ENCODE results near the gene ADAP1.

Gene ADAP1

DNA sequence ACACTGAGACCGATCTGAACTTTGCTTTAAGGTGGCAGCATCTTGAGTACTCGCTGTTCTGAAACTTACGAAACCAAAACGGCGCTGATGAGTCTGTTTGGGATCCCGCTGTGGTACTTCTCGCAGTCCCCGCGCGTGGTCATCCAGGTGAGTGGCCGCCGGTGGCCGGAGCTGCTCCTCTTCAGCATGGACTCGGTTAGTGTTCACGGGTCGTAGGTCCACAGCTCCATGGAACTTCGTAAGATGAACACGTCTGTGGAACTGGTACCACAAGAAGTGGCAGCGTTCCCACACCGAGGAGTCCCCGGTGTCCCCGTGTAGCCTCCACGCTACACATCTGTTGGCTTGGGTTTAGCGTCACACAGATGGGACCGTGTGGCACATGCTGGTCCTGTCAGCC lies 88.6 kb downstream of the ADAP1 start:
- TF ChIP-seq, protein P1, sequence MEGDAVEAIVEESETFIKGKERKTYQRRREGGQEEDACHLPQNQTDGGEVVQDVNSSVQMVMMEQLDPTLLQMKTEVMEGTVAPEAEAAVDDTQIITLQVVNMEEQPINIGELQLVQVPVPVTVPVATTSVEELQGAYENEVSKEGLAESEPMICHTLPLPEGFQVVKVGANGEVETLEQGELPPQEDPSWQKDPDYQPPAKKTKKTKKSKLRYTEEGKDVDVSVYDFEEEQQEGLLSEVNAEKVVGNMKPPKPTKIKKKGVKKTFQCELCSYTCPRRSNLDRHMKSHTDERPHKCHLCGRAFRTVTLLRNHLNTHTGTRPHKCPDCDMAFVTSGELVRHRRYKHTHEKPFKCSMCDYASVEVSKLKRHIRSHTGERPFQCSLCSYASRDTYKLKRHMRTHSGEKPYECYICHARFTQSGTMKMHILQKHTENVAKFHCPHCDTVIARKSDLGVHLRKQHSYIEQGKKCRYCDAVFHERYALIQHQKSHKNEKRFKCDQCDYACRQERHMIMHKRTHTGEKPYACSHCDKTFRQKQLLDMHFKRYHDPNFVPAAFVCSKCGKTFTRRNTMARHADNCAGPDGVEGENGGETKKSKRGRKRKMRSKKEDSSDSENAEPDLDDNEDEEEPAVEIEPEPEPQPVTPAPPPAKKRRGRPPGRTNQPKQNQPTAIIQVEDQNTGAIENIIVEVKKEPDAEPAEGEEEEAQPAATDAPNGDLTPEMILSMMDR (IDR thresholded peaks at IDR 0.05) = no peak
- Histone ChIP-seq H3K36me3 (ENCODE audit: control insufficient read depth, insufficient read depth, low read length) (no peaks in the 10 kb centered on the region), H3K4me1 (no peaks in the 10 kb centered on the region), H3K4me3 (ENCODE audit: low read depth, low read length) (no peak overlapping the region), H3K9ac (no peak overlapping the region), H3K4me2 (ENCODE audit: low read length) (no peak overlapping the region), H2AFZ (no peak overlapping the region), H3K79me2 (peaks cover 7% of the 10 kb centered on the region), H3K27ac (no peak overlapping the region), H3K9me3 (ENCODE audit: control insufficient read depth, low read length) (no peaks in the 10 kb centered on the region), H3K27me3 (ENCODE audit: control insufficient read depth, insufficient read depth, low read length) (no peaks in the 10 kb centered on the region)

DNA sequence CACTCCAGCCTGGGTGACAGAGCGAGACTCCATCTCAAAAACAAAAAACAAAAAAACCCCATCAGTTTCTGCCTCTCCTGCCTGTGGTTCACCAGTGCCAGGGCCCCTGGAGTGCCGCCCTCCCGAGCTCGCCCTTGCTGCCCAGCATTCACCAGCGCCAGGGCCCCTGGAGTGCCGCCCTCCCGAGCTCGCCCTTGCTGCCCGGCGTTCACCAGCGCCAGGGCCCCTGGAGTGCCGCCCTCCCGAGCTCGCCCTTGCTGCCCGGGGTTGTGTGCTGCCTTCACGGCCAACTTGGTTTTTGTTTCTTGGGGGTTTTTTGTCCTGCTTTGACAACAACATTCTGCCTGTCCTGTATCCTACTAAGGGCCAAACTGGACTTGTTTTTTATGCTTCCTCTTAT lies 91.4 kb downstream of the ADAP1 start:
- Histone ChIP-seq H3K4me3 (ENCODE audit: low read depth, low read length) (no peak overlapping the region), H3K36me3 (ENCODE audit: control insufficient read depth, insufficient read depth, low read length) (no peaks in the 10 kb centered on the region), H2AFZ (no peak overlapping the region), H3K27ac (no peak overlapping the region), H3K4me2 (ENCODE audit: low read length) (no peak overlapping the region), H3K9me3 (ENCODE audit: control insufficient read depth, low read length) (no peaks in the 10 kb centered on the region), H3K27me3 (ENCODE audit: control insufficient read depth, insufficient read depth, low read length) (no peaks in the 10 kb centered on the region), H3K79me2 (peaks cover 11% of the 10 kb centered on the region), H3K9ac (no peak overlapping the region), H3K4me1 (no peaks in the 10 kb centered on the region)
- TF ChIP-seq, protein P1 (IDR thresholded peaks at IDR 0.05) = no peak

DNA sequence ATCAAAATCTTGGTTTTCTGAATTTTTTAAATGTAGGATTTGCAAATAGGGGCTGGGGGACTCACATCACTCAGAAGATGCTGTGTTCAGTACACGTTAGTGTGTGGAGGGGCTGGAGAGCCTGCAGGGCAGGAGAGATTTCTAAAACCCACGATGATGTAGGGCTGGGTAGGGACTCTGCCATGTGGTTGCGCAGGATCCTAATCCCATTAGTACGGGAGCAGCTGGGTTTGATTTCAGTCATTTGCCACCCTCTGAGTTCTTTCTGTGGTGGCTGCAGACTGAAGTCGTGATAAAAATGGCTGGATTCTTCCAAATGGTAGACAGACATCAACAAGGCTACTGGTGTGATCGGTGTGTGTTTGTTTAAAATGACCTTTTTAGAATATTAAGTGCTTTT lies 92.3 kb downstream of the ADAP1 start:
- Histone ChIP-seq H3K4me3 (ENCODE audit: low read depth, low read length) (no peak overlapping the region), H3K27me3 (ENCODE audit: control insufficient read depth, insufficient read depth, low read length) (no peaks in the 10 kb centered on the region), H3K9ac (no peak overlapping the region), H3K79me2 (peaks cover 7% of the 10 kb centered on the region), H3K9me3 (ENCODE audit: control insufficient read depth, low read length) (no peaks in the 10 kb centered on the region), H3K36me3 (ENCODE audit: control insufficient read depth, insufficient read depth, low read length) (no peaks in the 10 kb centered on the region), H2AFZ (no peak overlapping the region), H3K4me2 (ENCODE audit: low read length) (no peak overlapping the region), H3K4me1 (no peaks in the 10 kb centered on the region), H3K27ac (no peak overlapping the region)
- TF ChIP-seq, protein P1 (IDR thresholded peaks at IDR 0.05) = no peak

DNA sequence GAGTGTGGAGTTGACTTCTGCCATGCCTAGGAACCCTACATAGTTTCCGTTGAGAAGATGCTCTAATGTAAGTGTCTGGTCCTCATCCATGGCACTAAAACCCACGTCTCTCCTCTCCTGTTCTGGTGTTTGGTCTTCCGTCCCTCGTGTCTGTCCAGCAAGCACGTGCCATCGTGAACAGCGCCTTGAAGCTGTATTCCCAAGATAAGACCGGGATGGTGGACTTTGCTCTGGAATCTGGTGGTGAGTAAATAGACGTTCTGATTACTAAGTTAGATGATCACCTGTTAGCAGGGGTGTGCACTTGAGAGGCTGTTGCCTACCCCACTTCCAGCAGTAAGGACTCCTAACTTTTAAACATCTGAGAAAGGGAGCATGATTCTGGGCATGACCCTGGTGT lies 93.3 kb downstream of the ADAP1 start:
- Histone ChIP-seq H3K4me2 (ENCODE audit: low read length) (no peak overlapping the region), H3K4me1 (no peaks in the 10 kb centered on the region), H3K36me3 (ENCODE audit: control insufficient read depth, insufficient read depth, low read length) (no peaks in the 10 kb centered on the region), H3K27ac (no peak overlapping the region), H2AFZ (no peak overlapping the region), H3K4me3 (ENCODE audit: low read depth, low read length) (no peak overlapping the region), H3K9ac (no peak overlapping the region), H3K27me3 (ENCODE audit: control insufficient read depth, insufficient read depth, low read length) (no peaks in the 10 kb centered on the region), H3K79me2 (peaks cover 7% of the 10 kb centered on the region), H3K9me3 (ENCODE audit: control insufficient read depth, low read length) (no peaks in the 10 kb centered on the region)
- TF ChIP-seq, protein P1 (IDR thresholded peaks at IDR 0.05) = no peak

DNA sequence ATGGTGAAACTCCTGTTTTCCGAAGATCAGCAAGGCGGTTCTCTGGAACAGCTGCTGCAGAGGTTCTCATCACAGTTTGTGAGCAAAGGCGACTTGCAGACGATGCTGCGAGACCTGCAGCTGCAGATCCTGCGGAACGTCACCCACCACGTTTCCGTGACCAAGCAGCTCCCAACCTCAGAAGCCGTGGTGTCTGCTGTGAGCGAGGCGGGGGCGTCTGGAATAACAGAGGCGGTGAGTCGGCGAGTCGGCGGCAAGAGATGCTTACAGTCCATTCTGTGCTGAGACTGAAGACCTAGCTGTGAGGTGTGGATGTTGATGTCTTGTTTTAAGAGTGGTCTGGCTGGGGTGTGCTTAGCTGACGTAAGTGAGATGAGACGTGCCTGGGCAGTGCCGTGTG lies 94.3 kb downstream of the ADAP1 start:
- no peaks in the 10 kb centered on the region for H3K9me3 ChIP-seq (ENCODE audit: control insufficient read depth, low read length)
- no peak overlapping the region for H2AFZ ChIP-seq
- H3K27me3 ChIP-seq (ENCODE audit: control insufficient read depth, insufficient read depth, low read length) = no peaks in the 10 kb centered on the region
- no peak overlapping the region for H3K27ac ChIP-seq
- H3K4me3 ChIP-seq (ENCODE audit: low read depth, low read length) = no peak overlapping the region
- TF ChIP-seq, protein P1 (IDR thresholded peaks at IDR 0.05) = no peak
- no peak overlapping the region for H3K9ac ChIP-seq
- peaks cover 10% of the 10 kb centered on the region for H3K79me2 ChIP-seq
- H3K4me1 ChIP-seq = no peaks in the 10 kb centered on the region
- no peak overlapping the region for H3K4me2 ChIP-seq (ENCODE audit: low read length)
- H3K36me3 ChIP-seq (ENCODE audit: control insufficient read depth, insufficient read depth, low read length) = no peaks in the 10 kb centered on the region

All from parathyroid adenoma (tissue), 2 donors.